ENCODE results near the gene REEP1. TPM values are rescaled to one million over a fixed set of nuclear protein-coding genes. Genes with fewer than 3 reads are reported as not detected.

The REEP1 gene
- total and polyA plus RNA-seq, 2 of the 4 experiments (the other 2 are of a cell fraction) = under 0.01 to 0.03 TPM

DNA sequence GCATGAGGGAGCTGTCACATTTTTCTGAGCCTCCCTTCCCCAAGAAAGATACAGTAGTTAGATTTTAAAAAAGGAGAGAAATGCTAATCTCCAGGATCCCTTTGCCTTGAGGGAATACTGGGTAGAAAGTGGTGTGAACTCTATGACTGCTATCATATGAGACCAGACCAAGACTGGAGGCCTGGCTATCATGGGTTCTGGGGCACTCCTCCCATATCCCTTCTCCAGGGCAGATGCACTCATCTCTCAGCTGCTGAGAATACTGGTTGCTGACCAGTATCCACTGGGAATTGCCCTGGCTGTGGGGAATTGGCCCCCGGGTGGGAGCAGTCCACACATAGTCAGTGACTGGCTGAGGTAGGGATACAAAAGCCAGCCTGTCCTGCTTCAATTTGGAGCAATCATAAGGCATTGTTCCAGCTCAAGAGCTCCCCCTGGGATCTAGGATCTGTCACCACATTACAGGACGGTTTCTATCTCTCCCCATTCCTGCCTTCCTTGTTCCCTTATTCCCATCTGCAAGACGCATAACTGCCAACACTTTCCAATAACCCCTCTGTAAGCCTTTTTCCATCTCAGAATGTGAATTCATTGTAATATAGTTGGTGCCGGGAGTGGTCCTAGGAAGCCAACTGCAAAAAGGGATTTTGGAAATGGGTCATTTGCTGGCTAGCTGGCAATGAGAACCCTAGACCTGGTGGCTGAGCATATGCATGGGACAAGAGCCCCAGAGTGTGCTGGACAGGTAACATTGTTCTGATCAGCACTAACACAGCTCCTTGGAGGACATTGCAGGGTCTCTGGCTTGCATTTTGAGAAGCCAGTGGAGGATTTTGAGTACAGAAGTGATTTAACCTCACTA, 35.4 kb upstream of the REEP1 start:
- no peak overlapping the region for H2BK20ac ChIP-seq (ENCODE audit: low read depth, low read length)
- H4K8ac ChIP-seq (ENCODE audit: low read depth in 2 of 2, low read length in 2 of 2) = no peak overlapping the region
- intact Hi-C loops (cut with micrococcal nuclease) = no loop called here
- 40% methylated on average over 1 of the region's 4 CpGs; no CpG with 5 or more reads in 1 of the 2 experiments for WGBS, 2 experiments (ENCODE audit: extremely low coverage in 2 of 2, insufficient read length in 1 of 2)
- H2BK15ac ChIP-seq (ENCODE audit: low read depth, low read length) = no peak overlapping the region
- H3K4me2 ChIP-seq (ENCODE audit: low read depth, low read length) = no peak overlapping the region
- no peak overlapping the region for H3K27ac ChIP-seq (ENCODE audit: insufficient read depth, low read length)
- H2AK5ac ChIP-seq (ENCODE audit: low read depth, low read length) = no peak overlapping the region
- no peak overlapping the region for H2AK9ac ChIP-seq (replicated peaks; ENCODE audit: low read depth, low read length, poor library complexity)
- no peak overlapping the region for H3K18ac ChIP-seq (ENCODE audit: low read depth, low read length)
- peaks cover 1% of the 10 kb centered on the region; the same call in 1 of the 2 replicates for H3K27me3 ChIP-seq (ENCODE audit: control insufficient read depth, insufficient read depth, low read length)
- no peaks in the 10 kb centered on the region for H3K79me1 ChIP-seq (ENCODE audit: low read depth in 1 of 2, low read length in 2 of 2)
- H3K36me3 ChIP-seq (ENCODE audit: control insufficient read depth, insufficient read depth, low read length) = no peaks in the 10 kb centered on the region
- no TSS peak for BruUV-seq (replicated peaks)
- H2BK5ac ChIP-seq (ENCODE audit: low read depth, low read length, poor library complexity, severe bottlenecking) = no peak overlapping the region
- no peaks in the 10 kb centered on the region for H3K9me1 ChIP-seq (ENCODE audit: insufficient read depth, low read length)
- H2AFZ ChIP-seq (replicated peaks; ENCODE audit: low read length, poor library complexity) = peak overlapping the region; percentile 10
- H4K5ac ChIP-seq (ENCODE audit: low read depth, low read length) = no peak overlapping the region
- no peak overlapping the region for H3K56ac ChIP-seq (ENCODE audit: extremely low read depth, insufficient read depth, low read length)
- in situ Hi-C loops (cut with MboI; ENCODE audit: low sequenced_read_pairs) = no loop called here
- no peak overlapping the region for H4K91ac ChIP-seq (ENCODE audit: insufficient read depth, low read depth, low read length)
- 0 out of 2 replicates have a peak, but pooled peaks cover 3% of the 10 kb centered on the region for H3K4me1 ChIP-seq (ENCODE audit: control insufficient read depth, insufficient read depth, low read length)
- dilution Hi-C loops (cut with HindIII; ENCODE audit: low sequenced_read_pairs, unreplicated experiment) = no loop called here
- peak; percentile 42 for DNase-seq
- no peak overlapping the region for H3K4me3 ChIP-seq (ENCODE audit: insufficient read depth, low read depth, low read length)
- no peak overlapping the region for H2BK120ac ChIP-seq (ENCODE audit: low read depth, low read length)
- no peak overlapping the region for H3K23ac ChIP-seq (ENCODE audit: low read depth, low read length)
- ChIA-PET POLR2A (ENCODE audit: unreplicated experiment) (interaction anchor here (0.5 kb wide), 1 partner anchor 41 kb away, joined by 3 read pairs; no protein-coding TSS in a partner anchor), CTCF (interaction anchor here (0.6 to 1.3 kb wide), 6 partner anchors 8 to 238 kb away, joined by 3 to 4 read pairs (median 4); no protein-coding TSS in a partner anchor)
- no peaks in the 10 kb centered on the region for H4K20me1 ChIP-seq (ENCODE audit: insufficient read depth, low read length)
- no peak overlapping the region for H3K14ac ChIP-seq (replicated peaks; ENCODE audit: low read depth, low read length)
- H3K9ac ChIP-seq (ENCODE audit: low read depth, low read length) = no peak overlapping the region
- no peak overlapping the region for H3K4ac ChIP-seq (ENCODE audit: low read depth, low read length)
- peak; percentile 74 for ATAC-seq (ENCODE audit: low read depth)
- peaks cover 3% of the 10 kb centered on the region for H3K9me3 ChIP-seq (ENCODE audit: control insufficient read depth, insufficient read depth, low read length)
- TF ChIP-seq RAD21 (IDR thresholded peaks at IDR 0.05; ENCODE audit: low read length) (peak; percentile 58), RCOR1 (IDR thresholded peaks at IDR 0.05; ENCODE audit: insufficient replicate concordance, low read length) (no peak), SMC3 (IDR thresholded peaks at IDR 0.05; ENCODE audit: low read depth, low read length) (peak; percentile 26; the same call in 1 of the 2 replicates), NFE2L2 (IDR thresholded peaks at IDR 0.05; ENCODE audit: low read depth, low read length) (no peak), BHLHE40 (IDR thresholded peaks at IDR 0.05; ENCODE audit: low read depth, low read length) (no peak), MXI1 (IDR thresholded peaks at IDR 0.05; ENCODE audit: borderline replicate concordance, low read depth, low read length) (no peak), RFX5 (IDR thresholded peaks at IDR 0.05; ENCODE audit: low read depth, low read length) (no peak), CEBPB (IDR thresholded peaks at IDR 0.05; ENCODE audit: low read depth, low read length) (no peak), CHD1 (IDR thresholded peaks at IDR 0.05; ENCODE audit: low read depth, low read length) (no peak), FOS (IDR thresholded peaks at IDR 0.05; ENCODE audit: low read depth, low read length) (no peak), POLR2A (IDR thresholded peaks at IDR 0.05; ENCODE audit: low read depth, low read length) (no peak), MAFK (IDR thresholded peaks at IDR 0.05; ENCODE audit: low read depth, low read length) (no peak), MAZ (IDR thresholded peaks at IDR 0.05; ENCODE audit: borderline replicate concordance, low read depth, low read length) (no peak)
- TF ChIP-seq, protein P1, sequence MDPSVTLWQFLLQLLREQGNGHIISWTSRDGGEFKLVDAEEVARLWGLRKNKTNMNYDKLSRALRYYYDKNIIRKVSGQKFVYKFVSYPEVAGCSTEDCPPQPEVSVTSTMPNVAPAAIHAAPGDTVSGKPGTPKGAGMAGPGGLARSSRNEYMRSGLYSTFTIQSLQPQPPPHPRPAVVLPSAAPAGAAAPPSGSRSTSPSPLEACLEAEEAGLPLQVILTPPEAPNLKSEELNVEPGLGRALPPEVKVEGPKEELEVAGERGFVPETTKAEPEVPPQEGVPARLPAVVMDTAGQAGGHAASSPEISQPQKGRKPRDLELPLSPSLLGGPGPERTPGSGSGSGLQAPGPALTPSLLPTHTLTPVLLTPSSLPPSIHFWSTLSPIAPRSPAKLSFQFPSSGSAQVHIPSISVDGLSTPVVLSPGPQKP (IDR thresholded peaks at IDR 0.05; ENCODE audit: borderline replicate concordance, low read depth, low read length) = no peak
- TF ChIP-seq, protein P2, sequence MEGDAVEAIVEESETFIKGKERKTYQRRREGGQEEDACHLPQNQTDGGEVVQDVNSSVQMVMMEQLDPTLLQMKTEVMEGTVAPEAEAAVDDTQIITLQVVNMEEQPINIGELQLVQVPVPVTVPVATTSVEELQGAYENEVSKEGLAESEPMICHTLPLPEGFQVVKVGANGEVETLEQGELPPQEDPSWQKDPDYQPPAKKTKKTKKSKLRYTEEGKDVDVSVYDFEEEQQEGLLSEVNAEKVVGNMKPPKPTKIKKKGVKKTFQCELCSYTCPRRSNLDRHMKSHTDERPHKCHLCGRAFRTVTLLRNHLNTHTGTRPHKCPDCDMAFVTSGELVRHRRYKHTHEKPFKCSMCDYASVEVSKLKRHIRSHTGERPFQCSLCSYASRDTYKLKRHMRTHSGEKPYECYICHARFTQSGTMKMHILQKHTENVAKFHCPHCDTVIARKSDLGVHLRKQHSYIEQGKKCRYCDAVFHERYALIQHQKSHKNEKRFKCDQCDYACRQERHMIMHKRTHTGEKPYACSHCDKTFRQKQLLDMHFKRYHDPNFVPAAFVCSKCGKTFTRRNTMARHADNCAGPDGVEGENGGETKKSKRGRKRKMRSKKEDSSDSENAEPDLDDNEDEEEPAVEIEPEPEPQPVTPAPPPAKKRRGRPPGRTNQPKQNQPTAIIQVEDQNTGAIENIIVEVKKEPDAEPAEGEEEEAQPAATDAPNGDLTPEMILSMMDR (conservative IDR thresholded peaks at IDR 0.05; ENCODE audit: low read depth, low read length) = peak; percentile 52

All from IMR-90 (cell line).